Right lobe of liver (tissue), 4 donors: ENCODE measurements around the gene PRKAR1B.

Source experiments
- POLR2A ChIP-seq: fragments of 450-650 bp; IDR thresholded peaks from one replicate; pipeline ENCODE4 v1.6.1; 2017; ENCODE audit warnings: antibody characterized with exemption, mild to moderate bottlenecking
- TF ChIP-seq, protein P1 (sequence below), 4 donors: fragments of 200-600 bp in 3 of 4; fragments of 450-650 bp in 1 of 4; IDR thresholded peaks; one replicate each; pipeline versions ENCODE4 v1.5.1 to v1.8.0; 2016 to 2022; ENCODE audit warnings: antibody characterized with exemption in 4 of 4, mild to moderate bottlenecking in 2 of 4
- donor health status: DM: no; HTN: no; CAD: no.
- donor health status: DM: no; HTN: no; CAD: no.
- donor health status: DM: no; HTN: yes; CAD: no.

GRCh38 chr7:763762-764161, 36.7 kb upstream of the PRKAR1B start:
- TF ChIP-seq, protein P1, sequence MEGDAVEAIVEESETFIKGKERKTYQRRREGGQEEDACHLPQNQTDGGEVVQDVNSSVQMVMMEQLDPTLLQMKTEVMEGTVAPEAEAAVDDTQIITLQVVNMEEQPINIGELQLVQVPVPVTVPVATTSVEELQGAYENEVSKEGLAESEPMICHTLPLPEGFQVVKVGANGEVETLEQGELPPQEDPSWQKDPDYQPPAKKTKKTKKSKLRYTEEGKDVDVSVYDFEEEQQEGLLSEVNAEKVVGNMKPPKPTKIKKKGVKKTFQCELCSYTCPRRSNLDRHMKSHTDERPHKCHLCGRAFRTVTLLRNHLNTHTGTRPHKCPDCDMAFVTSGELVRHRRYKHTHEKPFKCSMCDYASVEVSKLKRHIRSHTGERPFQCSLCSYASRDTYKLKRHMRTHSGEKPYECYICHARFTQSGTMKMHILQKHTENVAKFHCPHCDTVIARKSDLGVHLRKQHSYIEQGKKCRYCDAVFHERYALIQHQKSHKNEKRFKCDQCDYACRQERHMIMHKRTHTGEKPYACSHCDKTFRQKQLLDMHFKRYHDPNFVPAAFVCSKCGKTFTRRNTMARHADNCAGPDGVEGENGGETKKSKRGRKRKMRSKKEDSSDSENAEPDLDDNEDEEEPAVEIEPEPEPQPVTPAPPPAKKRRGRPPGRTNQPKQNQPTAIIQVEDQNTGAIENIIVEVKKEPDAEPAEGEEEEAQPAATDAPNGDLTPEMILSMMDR (IDR thresholded peaks at IDR 0.05), result no peak
- TF ChIP-seq POLR2A, result no peak
